Measurements from ENCODE around the gene IPMK.

IPMK gene

DNA sequence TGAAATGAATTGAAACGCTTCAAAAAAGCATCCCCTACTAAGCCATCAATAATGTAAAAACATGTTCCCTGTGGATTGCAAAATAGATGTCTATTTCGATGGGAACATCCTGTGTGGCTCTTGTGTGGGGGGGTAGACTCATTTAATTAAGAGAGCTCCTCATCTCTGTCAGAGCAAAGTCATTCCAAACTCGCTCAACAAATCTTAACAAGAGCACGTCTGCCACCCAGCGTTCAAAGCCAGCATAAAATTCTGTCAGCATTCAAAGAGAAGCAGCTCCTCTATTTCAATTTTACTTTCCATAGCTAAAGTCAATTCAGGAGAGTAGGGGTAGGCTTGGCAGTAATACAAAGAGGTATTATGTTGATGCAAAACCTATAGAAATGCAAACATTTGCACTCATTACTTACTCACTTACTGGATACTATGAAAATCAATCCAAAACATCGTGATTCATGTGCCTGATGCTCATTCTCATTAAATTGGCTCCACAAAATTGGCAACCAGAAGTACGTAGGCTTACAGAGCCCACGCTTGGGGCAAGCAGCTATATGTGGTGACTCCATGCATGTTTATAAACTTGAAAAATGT lies 114.9 kb downstream of the IPMK start:
- peak; percentile 2 for DNase-seq

DNA sequence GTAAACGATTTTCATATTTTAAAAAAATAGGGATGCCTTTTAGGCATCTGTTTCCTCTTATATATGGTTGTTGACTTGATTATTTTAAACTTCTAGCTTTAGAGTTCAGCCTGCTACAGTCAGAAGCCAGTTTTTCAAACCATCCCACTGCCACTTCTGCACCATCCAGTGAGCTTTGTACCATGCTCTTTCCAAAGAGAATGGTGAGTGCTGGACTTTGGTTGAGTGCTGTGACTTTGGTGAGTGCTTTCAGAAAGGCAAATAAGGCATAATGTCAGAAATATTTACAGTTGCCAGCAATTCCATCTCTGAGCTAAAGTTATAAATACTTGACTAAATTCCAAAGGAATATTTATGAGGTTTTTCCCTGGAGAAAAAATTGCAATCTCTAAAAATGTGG lies 117.4 kb downstream of the IPMK start:
- DNase-seq = no peak

DNA sequence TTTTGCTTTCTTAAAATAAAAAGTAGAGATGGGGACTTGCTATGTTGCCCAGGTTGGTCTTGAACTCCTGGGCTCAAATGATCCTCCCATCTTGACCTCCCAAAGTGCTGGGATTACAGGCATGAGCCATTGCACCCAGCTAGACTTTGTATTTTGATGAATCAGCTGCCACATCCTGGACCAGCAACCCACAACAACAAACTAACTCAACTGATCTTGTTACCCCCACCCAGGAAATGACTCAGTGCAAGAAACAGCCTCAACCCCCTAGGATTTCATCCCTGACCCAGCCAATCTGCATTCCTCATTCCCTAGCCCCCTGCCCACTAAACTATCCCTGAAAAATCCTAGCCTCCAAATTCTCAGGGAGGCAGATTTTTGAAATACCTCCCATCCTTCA lies 123.8 kb downstream of the IPMK start:
- no peak for DNase-seq

Data from T-helper 9 cell (primary cell).